HEK293T (cell line): ENCODE results near the gene GALP.

ENCODE experiments used
- PKNOX1 ChIP-seq: fragments of 450-650 bp; IDR thresholded peaks from 2 replicates; pipeline ENCODE4 v1.6.1; 2016
- SUZ12 ChIP-seq: fragments of 450-650 bp; IDR thresholded peaks from 2 replicates; pipeline ENCODE4 v1.6.1; 2016; ENCODE audit warnings: mild to moderate bottlenecking
- ZNF384 ChIP-seq: fragments of 450-650 bp; IDR thresholded peaks from 2 replicates; pipeline ENCODE4 v1.6.1; 2016

- TF ChIP-seq PKNOX1 = no peak
- no peak for TF ChIP-seq ZNF384
- TF ChIP-seq SUZ12 = no peak
Observed at GRCh38 chr19:56132316-56132822, 43.4 kb upstream of the GALP start.
